GM12878 (cell line): ENCODE results near the gene BSX. TPM values are rescaled to one million over a fixed set of nuclear protein-coding genes. Genes with fewer than 3 reads are reported as not detected.

Experiments used
- ATAC-seq: fragments of 200-7000 bp; cut with Tn5 transposase; 3 replicates; pipeline ENCODE4 v1.9.1; 2020; ENCODE audit warnings: mild to moderate bottlenecking, moderate library complexity
- BruUV-seq: library from RNA; stranded (reverse); fragments of 400-500 nt; replicated peaks from 2 replicates; lab custom pipeline; 2021; lab: Mats Ljungman, UMichigan
- CTCF ChIA-PET: fragments of 300-600 bp; sonication (Branson Sonifier 250); formaldehyde crosslinking; extraction: SDS; loops from one replicate; lab custom pipeline; 2021; ENCODE audit warnings: inconsistent platforms; lab: Yijun Ruan, JAX
- POLR2A ChIA-PET: fragments of 350-600 bp; formaldehyde crosslinking; extraction: SDS; loops from one replicate; lab custom pipeline; 2021; ENCODE audit warnings: inconsistent platforms; lab: Charles Lee
- RAD21 ChIA-PET: fragments of 300-600 bp; sonication (Branson Sonifier 250); formaldehyde crosslinking; loops from one replicate; lab custom pipeline; 2023; ENCODE audit warnings: antibody characterized with exemption; ENCODE audit not compliant: unreplicated experiment; lab: Charles Lee
- SMC1A ChIA-PET: fragments of 300-600 bp; sonication (Branson Sonifier 250); formaldehyde crosslinking; loops from one replicate; lab custom pipeline; 2023; ENCODE audit not compliant: unreplicated experiment, uncharacterized antibody; lab: Charles Lee
- DNase-seq: peaks from one replicate; pipeline ENCODE4 v3.0.0-alpha.2; 2011; ENCODE audit warnings: low read depth, low spot score
- FAIRE-seq: peaks from 3 replicates; lab custom pipeline; 2011; peaks lifted over from hg19 to GRCh38; lab: Jason Lieb, UNC
- H2AFZ ChIP-seq: 2 replicates; pipeline ENCODE4 v1.6.0; 2011; ENCODE audit warnings: low read depth, low read length, control low read depth; ENCODE audit not compliant: control insufficient read depth
- H3K27ac ChIP-seq: 2 replicates; pipeline ENCODE4 v1.5.1; 2011; ENCODE audit warnings: control low read depth; ENCODE audit not compliant: control insufficient read depth, insufficient read depth
- H3K27me3 ChIP-seq, 2 experiments: replicated peaks in 1 of 2; 2 replicates each; pipeline versions ENCODE4 v1.6.0 to v1.6.1; 2011; ENCODE audit warnings: low read length in 1 of 2; ENCODE audit not compliant: control insufficient read depth in 2 of 2, insufficient read depth in 2 of 2
- H3K36me3 ChIP-seq, 2 experiments: 2 replicates each; pipeline ENCODE4 v1.5.1; 2011; ENCODE audit warnings: low read length in 1 of 2; ENCODE audit not compliant: control insufficient read depth in 2 of 2, insufficient read depth in 2 of 2
- H3K4me1 ChIP-seq: 2 replicates; pipeline ENCODE4 v1.6.1; 2011; ENCODE audit warnings: mild to moderate bottlenecking, low read length, moderate library complexity, mixed read lengths; ENCODE audit not compliant: control insufficient read depth, insufficient read depth
- H3K4me2 ChIP-seq: 2 replicates; pipeline ENCODE4 v1.6.0; 2011; ENCODE audit warnings: control low read depth; ENCODE audit not compliant: control insufficient read depth, insufficient read depth
- H3K4me3 ChIP-seq: fragments of 200-600 bp; sonication (generic); 2 replicates; pipeline ENCODE4 v1.5.1; 2016
- H3K79me2 ChIP-seq: 2 replicates; pipeline ENCODE4 v1.6.0; 2011; ENCODE audit warnings: low read length; ENCODE audit not compliant: control insufficient read depth, insufficient read depth
- H3K9ac ChIP-seq: 2 replicates; pipeline ENCODE4 v1.8.0; 2011; ENCODE audit warnings: low read length, control low read depth, mixed read lengths; ENCODE audit not compliant: control insufficient read depth, insufficient read depth
- H3K9me3 ChIP-seq: replicated peaks from 3 replicates; pipeline ENCODE4 v1.5.1; 2011; ENCODE audit warnings: mild to moderate bottlenecking, low read length; ENCODE audit not compliant: control insufficient read depth, insufficient read depth
- H4K20me1 ChIP-seq: 2 replicates; pipeline ENCODE4 v1.6.0; 2011; ENCODE audit not compliant: control insufficient read depth, insufficient read depth
- ATF2 ChIP-seq: IDR thresholded peaks from 2 replicates; pipeline ENCODE4 v1.6.1; 2012; ENCODE audit warnings: low read length, inconsistent platforms
- ATF3 ChIP-seq: IDR thresholded peaks from 2 replicates; pipeline ENCODE4 v1.6.1; 2011; ENCODE audit warnings: low read depth, mild to moderate bottlenecking, low read length, moderate library complexity, borderline replicate concordance; ENCODE audit errors: extremely low read depth
- BACH1 ChIP-seq: fragments of 450-650 bp; IDR thresholded peaks from 2 replicates; pipeline ENCODE4 v1.6.1; 2017; ENCODE audit warnings: mild to moderate bottlenecking, borderline replicate concordance
- BRCA1 ChIP-seq: IDR thresholded peaks from 2 replicates; pipeline ENCODE4 v1.6.1; 2011; ENCODE audit warnings: low read depth, low read length, improper control_type of control experiment
- CBX3 ChIP-seq: fragments of 200-600 bp; sonication (generic); IDR thresholded peaks from 2 replicates; pipeline ENCODE4 v1.6.1; 2016; ENCODE audit warnings: low read depth, borderline replicate concordance
- CTCF ChIP-seq, 3 experiments: IDR thresholded peaks in 2 of 3; conservative IDR thresholded peaks in 1 of 3; 2 replicates each; pipeline ENCODE4 v1.5.1; 2011; ENCODE audit warnings: low read depth in 3 of 3, low read length in 3 of 3, mild to moderate bottlenecking in 3 of 3, control low read depth in 2 of 3, moderate library complexity in 2 of 3, inconsistent platforms in 1 of 3, mixed read lengths in 1 of 3; ENCODE audit not compliant: control insufficient read depth in 2 of 3, insufficient read depth in 1 of 3; ENCODE audit errors: extremely low read depth in 1 of 3
- EED ChIP-seq: sonication (generic); IDR thresholded peaks from 2 replicates; pipeline ENCODE4 v1.6.1; 2016; ENCODE audit warnings: antibody characterized with exemption, low read depth
- EGR1 ChIP-seq, 2 experiments: IDR thresholded peaks; 1 replicate in 1 of 2; 2 replicates in 1 of 2; pipeline ENCODE4 v1.6.1; 2011 to 2012; ENCODE audit warnings: low read depth in 2 of 2, low read length in 2 of 2, borderline replicate concordance in 1 of 2, mild to moderate bottlenecking in 1 of 2, moderate library complexity in 1 of 2
- FOXM1 ChIP-seq: IDR thresholded peaks from 2 replicates; pipeline ENCODE4 v1.6.1; 2012; ENCODE audit warnings: low read depth, mild to moderate bottlenecking, inconsistent platforms, low read length, moderate library complexity
- IKZF1 ChIP-seq: fragments of 450-650 bp; conservative IDR thresholded peaks from 2 replicates; pipeline ENCODE4 v1.6.1; 2017; ENCODE audit warnings: antibody characterized with exemption, mild to moderate bottlenecking
- MEF2A ChIP-seq: IDR thresholded peaks from 2 replicates; pipeline ENCODE4 v1.6.1; 2011; ENCODE audit warnings: low read depth, mild to moderate bottlenecking, low read length, moderate library complexity; ENCODE audit not compliant: insufficient read depth
- MTA3 ChIP-seq: IDR thresholded peaks from 2 replicates; pipeline ENCODE4 v1.6.1; 2012; ENCODE audit warnings: low read length, inconsistent platforms, borderline replicate concordance
- PML ChIP-seq: IDR thresholded peaks from 2 replicates; pipeline ENCODE4 v1.6.1; 2012; ENCODE audit warnings: low read length, inconsistent platforms
- RAD21 ChIP-seq: IDR thresholded peaks from 2 replicates; pipeline ENCODE4 v1.6.1; 2011; ENCODE audit warnings: mild to moderate bottlenecking, low read depth, low read length, moderate library complexity; ENCODE audit not compliant: insufficient read depth
- SPI1 ChIP-seq: IDR thresholded peaks from 2 replicates; pipeline ENCODE4 v1.6.1; 2011; ENCODE audit warnings: low read depth, mild to moderate bottlenecking, low read length, moderate library complexity, borderline replicate concordance; ENCODE audit not compliant: insufficient read depth
- SRF ChIP-seq, 2 experiments: IDR thresholded peaks; 2 replicates each; pipeline ENCODE4 v1.6.1; 2011; ENCODE audit warnings: low read depth in 2 of 2, low read length in 2 of 2, mild to moderate bottlenecking in 1 of 2, moderate library complexity in 1 of 2
- TCF3 ChIP-seq: IDR thresholded peaks from 2 replicates; pipeline ENCODE4 v1.6.1; 2012; ENCODE audit warnings: low read depth, mild to moderate bottlenecking, low read length, borderline replicate concordance; ENCODE audit not compliant: insufficient read depth
- USF1 ChIP-seq: IDR thresholded peaks from 2 replicates; pipeline ENCODE4 v1.6.1; 2011; ENCODE audit warnings: borderline replicate concordance, low read depth, mild to moderate bottlenecking, moderate library complexity, mixed read lengths, low read length; ENCODE audit not compliant: insufficient read depth; ENCODE audit errors: extremely low read length
- YY1 ChIP-seq: IDR thresholded peaks from 2 replicates; pipeline ENCODE4 v1.6.1; 2011; ENCODE audit warnings: low read depth, mild to moderate bottlenecking, low read length
- ZNF207 ChIP-seq: fragments of 450-650 bp; IDR thresholded peaks from 2 replicates; pipeline ENCODE4 v1.6.1; 2014; ENCODE audit warnings: antibody characterized with exemption, mild to moderate bottlenecking, borderline replicate concordance
- WGBS: methylation state at CpG from one replicate; pipeline ENCODE4 v1.1.6; 2016; ENCODE audit warnings: low lambda C conversion rate; ENCODE audit not compliant: insufficient replicate concordance, insufficient coverage; ENCODE audit errors: missing lambda C conversion rate; 5-methylcytosine and 5-hydroxymethylcytosine counted together
- in situ Hi-C: fragments of 300-500 bp; cut with MboI; formaldehyde crosslinking; loops from 9 replicates; pipeline ENCODE4 v1.14.3; 2018; ENCODE audit warnings: mixed read lengths
- intact Hi-C: fragments of 100-400 bp; cut with micrococcal nuclease; formaldehyde crosslinking; loops from one replicate; pipeline ENCODE4 v1.14.2; 2022; ENCODE audit not compliant: unreplicated experiment
- polyA plus RNA-seq, 11 experiments: library from polyadenylated mRNA; depleted of rRNA in 4 of 11; unstranded in 6 of 11; stranded (reverse) in 5 of 11; fragments of >200 nt; fragmentation: Nextera tagmentation in 4 of 11; fragmentation: Illumina TruSeq in 1 of 11; extraction: Ambion mirVana in 4 of 11; extraction: Trizol in 1 of 11; gene quantifications; 1 replicate in 1 of 11; 2 replicates in 10 of 11; pipeline versions ENCODE4 v1.2.1 to v1.2.3, GENCODE V29; 2011 to 2016; ENCODE audit warnings: inconsistent platforms in 2 of 11, missing spikeins in 2 of 11, low read depth in 1 of 11
- total RNA-seq, 4 experiments: library from RNA; depleted of rRNA in 3 of 4; stranded (reverse); fragments of >200 nt in 3 of 4; fragmentation: Illumina TruSeq in 1 of 4; extraction: Trizol in 1 of 4; gene quantifications; 2 replicates each; pipeline versions ENCODE4 v1.2.1 to v1.2.3, GENCODE V29; 2013 to 2021

Gene BSX
- total and polyA plus RNA-seq, 10 of the 15 experiments (the other 5 are each of a cell fraction or from before 2014, with no cell fraction given): not detected

GRCh38 chr11:123020968-123021367 is 39.3 kb upstream of the BSX start:
- no peaks in the 10 kb centered on the region for H3K36me3 ChIP-seq
- in situ Hi-C loops (loop anchor here (5.0 kb wide), 2 partner anchors 154 to 224 kb away; no protein-coding TSS in a partner anchor), intact Hi-C loops (loop anchor here (5.0 to 10.0 kb wide), 2 partner anchors 239 to 386 kb away; no protein-coding TSS in a partner anchor)
- ATAC-seq: peak; percentile 95
- BruUV-seq: no TSS peak
- no peak overlapping the region for H3K4me3 ChIP-seq
- no peaks in the 10 kb centered on the region for H3K27me3 ChIP-seq
- FAIRE-seq: peak; percentile 68
- peaks cover 5% of the 10 kb centered on the region; the same call in 1 of the 2 replicates for H3K4me1 ChIP-seq
- DNase-seq: no peak
- no peaks in the 10 kb centered on the region for H4K20me1 ChIP-seq
- H3K9ac ChIP-seq: no peak overlapping the region
- WGBS: 0% methylated on average over 2 of the region's 2 CpGs
- H2AFZ ChIP-seq: no peak overlapping the region
- H3K9me3 ChIP-seq: no peaks in the 10 kb centered on the region
- SMC1A ChIA-PET: interaction anchor here (0.9 to 9.4 kb wide), 32 partner anchors 9 to 230 kb away, joined by 3 to 258 read pairs (median 6); no protein-coding TSS in a partner anchor
- no peak overlapping the region for H3K4me2 ChIP-seq
- POLR2A ChIA-PET: interaction anchor here (0.7 to 1.3 kb wide), 6 partner anchors 32 to 158 kb away, joined by 3 to 9 read pairs (median 4); no protein-coding TSS in a partner anchor
- H3K79me2 ChIP-seq: no peaks in the 10 kb centered on the region
- RAD21 ChIA-PET: interaction anchor here (0.6 to 7.7 kb wide), 25 partner anchors 10 to 441 kb away, joined by 3 to 213 read pairs (median 4); no protein-coding TSS in a partner anchor
- H3K27ac ChIP-seq: no peak overlapping the region
- CTCF ChIA-PET: interaction anchor here (0.6 to 13.2 kb wide), 51 partner anchors 8 to 1568 kb away, joined by 3 to 869 read pairs (median 4); no protein-coding TSS in a partner anchor
- TF ChIP-seq IKZF1 (no peak), PML (no peak), CBX3 (no peak), BRCA1 (no peak), TCF3 (no peak), YY1 (0 out of 2 replicates have a peak, but pooled peaks have one; percentile 38), RAD21 (peak; percentile 81), CTCF (IDR thresholded peaks at IDR 0.05 in 2 of 3, conservative IDR thresholded peaks at IDR 0.05 in 1 of 3; ENCODE audit: control insufficient read depth in 2 of 3, extremely low read depth in 1 of 3, insufficient read depth in 1 of 3, low read depth in 3 of 3, low read length in 3 of 3) (peak; percentile 68 to 78 (median 73)), EED (no peak), EGR1 (IDR thresholded peaks at IDR 0.05; ENCODE audit: borderline replicate concordance in 1 of 2, low read depth in 2 of 2, low read length in 2 of 2) (no peak), USF1 (no peak), ZNF207 (no peak), MEF2A (no peak), FOXM1 (no peak), SRF (IDR thresholded peaks at IDR 0.05; ENCODE audit: low read depth in 2 of 2, low read length in 2 of 2) (no peak), SPI1 (peak; percentile 82), BACH1 (no peak), MTA3 (no peak), ATF2 (no peak), ATF3 (no peak)
